GM19239 (cell line): ENCODE results near the gene ARRB2.

Source experiments
- DNase-seq: peaks from one replicate; pipeline ENCODE4 v3.0.0; 2011; ENCODE audit warnings: low spot score; ENCODE audit not compliant: insufficient read length
- FAIRE-seq: peaks from 2 replicates; lab custom pipeline; 2011; peaks lifted over from hg19 to GRCh38; lab: Jason Lieb, UNC

Gene ARRB2

DNA sequence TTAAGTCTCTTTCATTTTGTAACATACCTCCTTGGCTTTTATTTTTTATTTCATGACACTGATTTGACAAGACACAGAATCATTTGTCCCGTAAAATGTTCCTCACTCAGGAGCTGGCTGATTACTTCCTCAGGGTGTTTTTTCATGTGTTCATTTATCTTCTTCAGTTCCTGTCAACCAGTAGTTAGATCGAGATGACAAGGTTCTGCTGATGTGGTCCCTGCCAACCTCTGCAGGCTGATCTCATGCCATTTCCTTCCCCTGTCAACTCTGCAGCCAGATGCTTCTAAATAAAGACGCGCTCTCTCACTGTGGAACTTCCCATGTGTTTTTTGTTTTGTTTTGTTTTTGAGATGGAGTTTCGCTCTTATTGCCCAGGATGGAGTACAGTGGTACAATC is 37.4 kb downstream of the ARRB2 start:
- DNase-seq = no peak
- FAIRE-seq = no peak

- no peak for FAIRE-seq
- DNase-seq = no peak
Measured at GRCh38 chr17:4748686-4749085, 38.3 kb downstream of the ARRB2 start.

- no peak for FAIRE-seq
Measured at GRCh38 chr17:4750606-4751005, 40.2 kb downstream of the ARRB2 start.

DNA sequence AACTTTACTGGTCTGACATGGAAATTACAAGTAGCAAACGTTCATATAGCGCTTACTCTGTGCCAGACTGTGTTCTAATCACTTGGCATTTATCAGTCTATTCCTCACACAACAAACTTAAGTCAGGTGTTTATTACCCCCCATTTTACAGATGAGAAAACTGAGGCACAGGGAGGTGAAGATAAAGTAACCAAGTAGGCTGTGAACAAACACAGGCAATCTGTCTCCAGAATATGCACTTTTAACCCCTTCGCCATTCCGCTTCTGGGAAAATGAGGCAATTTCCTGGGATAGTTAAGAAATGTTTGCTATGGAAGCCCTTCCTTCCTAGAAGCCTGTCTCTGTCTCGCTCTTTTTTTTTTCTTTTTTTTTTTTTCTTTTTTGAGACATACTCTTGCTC is 41.5 kb downstream of the ARRB2 start:
- no peak for DNase-seq
- FAIRE-seq = no peak

More at GRCh38 chr17:4750606-4751005, 40.2 kb downstream of the ARRB2 start:
- DNase-seq = no peak

- DNase-seq (no peak), FAIRE-seq (no peak)
Measured at GRCh38 chr17:4753392-4753791, 43.0 kb downstream of the ARRB2 start.

- FAIRE-seq (no peak), DNase-seq (no peak)
Measured at GRCh38 chr17:4759776-4760236, 49.4 kb downstream of the ARRB2 start.

DNA sequence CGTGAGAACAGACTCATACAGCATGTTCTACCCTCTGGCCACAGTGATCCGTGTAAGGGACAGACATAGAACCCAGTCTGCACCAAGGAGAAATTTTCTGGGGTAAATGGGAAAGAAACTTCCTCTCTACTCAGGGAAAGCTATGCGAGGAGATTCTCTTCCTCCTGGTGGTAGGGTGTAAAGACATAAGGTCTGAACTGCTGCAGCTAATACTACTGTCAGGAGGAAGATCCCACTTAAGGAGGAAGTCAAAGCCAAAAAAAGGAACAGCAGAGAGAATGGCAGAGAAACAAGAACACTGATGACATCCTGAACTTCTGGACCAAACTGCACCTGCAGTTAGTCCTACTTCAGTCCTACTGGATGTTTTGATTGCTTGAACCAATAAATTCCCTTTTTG is 54.2 kb downstream of the ARRB2 start:
- no peak for FAIRE-seq
- DNase-seq = no peak

GRCh38 chr17:4766201-4766600 is 55.8 kb downstream of the ARRB2 start:
- FAIRE-seq (no peak), DNase-seq (no peak)

GRCh38 chr17:4766723-4767122 is 56.3 kb downstream of the ARRB2 start:
- no peak for FAIRE-seq

GRCh38 chr17:4768298-4768697 is 57.9 kb downstream of the ARRB2 start:
- FAIRE-seq = no peak
- no peak for DNase-seq

More at GRCh38 chr17:4766723-4767122, 56.3 kb downstream of the ARRB2 start:
- DNase-seq = no peak

DNA sequence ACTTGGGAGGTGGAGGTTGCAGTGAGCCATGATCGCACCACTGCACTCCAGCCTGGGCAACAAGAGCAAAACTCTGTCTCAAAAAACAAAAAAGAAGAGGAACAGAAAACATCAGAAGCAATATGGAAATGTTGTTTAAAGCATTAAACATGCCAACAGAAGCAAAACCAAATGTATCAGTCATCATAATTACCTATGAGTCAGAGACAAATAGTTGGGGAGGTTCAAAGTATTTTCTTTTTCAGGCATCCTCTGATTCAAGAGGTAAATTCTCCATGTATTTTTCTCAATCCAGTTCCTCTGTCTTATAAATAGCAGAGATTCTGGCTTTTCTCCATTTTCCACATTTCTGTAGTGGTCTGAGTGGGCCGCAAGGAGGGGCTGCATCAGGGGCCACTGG is 59.2 kb downstream of the ARRB2 start:
- no peak for DNase-seq

More for the DNA sequence above, 59.2 kb downstream of the ARRB2 start:
- FAIRE-seq = no peak
